B cell (primary cell): ENCODE measurements around the gene ZCCHC12. TPM values are rescaled to one million over a fixed set of nuclear protein-coding genes. Genes with fewer than 3 reads are reported as not detected.

Source experiments
- ATAC-seq: fragments of 200-7000 bp; cut with Tn5 transposase; one replicate; pipeline ENCODE4 v1.10.0; 2021; ENCODE audit warnings: low read depth, mild to moderate bottlenecking, moderate number of reproducible peaks, moderate library complexity
- CTCF ChIA-PET: fragments of 350-600 bp; sonication (Branson Sonifier 250); formaldehyde crosslinking; loops from one replicate; lab custom pipeline; 2021; ENCODE audit warnings: antibody characterized with exemption, inconsistent platforms; lab: Charles Lee
- POLR2A ChIA-PET: fragments of 350-600 bp; sonication (Branson Sonifier 250); formaldehyde crosslinking; loops from one replicate; lab custom pipeline; 2021; ENCODE audit warnings: antibody characterized with exemption; lab: Charles Lee
- DNase-seq: peaks from one replicate; pipeline ENCODE4 v3.0.0; 2013
- H2AFZ ChIP-seq: 2 replicates; pipeline ENCODE4 v1.6.1; 2012; ENCODE audit warnings: mild to moderate bottlenecking, low read depth, low read length; ENCODE audit not compliant: insufficient read depth, poor library complexity, severe bottlenecking
- H3K27ac ChIP-seq, 2 donors: 1 replicate in 1 of 2; 2 replicates in 1 of 2; pipeline ENCODE4 v1.5.1; 2012 to 2013; ENCODE audit warnings: low read length in 2 of 2, mild to moderate bottlenecking in 2 of 2, moderate library complexity in 1 of 2
- H3K27me3 ChIP-seq, 4 experiments: fragments of 200-600 bp in 1 of 4; sonication (generic) in 1 of 4; replicated peaks in 1 of 4; 1 replicate in 2 of 4; 2 replicates in 2 of 4; pipeline versions ENCODE4 v1.6.1 to v1.7.0; 2013 to 2016; ENCODE audit warnings: low read length in 3 of 4, mild to moderate bottlenecking in 2 of 4, mixed read lengths in 1 of 4, moderate library complexity in 1 of 4; ENCODE audit not compliant: insufficient read depth in 4 of 4, control insufficient read depth in 3 of 4; ENCODE audit errors: control extremely low read depth in 1 of 4
- H3K36me3 ChIP-seq, 2 experiments: replicated peaks in 1 of 2; 1 replicate in 1 of 2; 2 replicates in 1 of 2; pipeline versions ENCODE4 v1.6.1 to v1.7.1; 2013; ENCODE audit warnings: low read length in 1 of 2; ENCODE audit not compliant: insufficient read depth in 2 of 2, control insufficient read depth in 1 of 2; ENCODE audit errors: control extremely low read depth in 1 of 2, extremely low read depth in 1 of 2
- H3K4me1 ChIP-seq, 2 donors: fragments of 200-600 bp in 1 of 2; sonication (generic) in 1 of 2; 1 replicate in 1 of 2; 2 replicates in 1 of 2; pipeline versions ENCODE4 v1.5.1 to v1.6.1; 2013 to 2017; ENCODE audit warnings: low read length in 2 of 2; ENCODE audit not compliant: control insufficient read depth in 2 of 2, insufficient read depth in 2 of 2
- H3K4me2 ChIP-seq: replicated peaks from 2 replicates; pipeline ENCODE3; 2012; ENCODE audit warnings: mild to moderate bottlenecking, low read depth, low read length; ENCODE audit not compliant: poor library complexity, severe bottlenecking
- H3K4me3 ChIP-seq, 5 experiments: fragments of 200-600 bp in 1 of 5; sonication (generic) in 1 of 5; 1 replicate in 3 of 5; 2 replicates in 2 of 5; pipeline versions ENCODE4 v1.5.1 to v1.7.0; 2011 to 2016; ENCODE audit warnings: low read length in 4 of 5, mild to moderate bottlenecking in 4 of 5, low read depth in 2 of 5, control low read depth in 1 of 5, moderate library complexity in 1 of 5; ENCODE audit not compliant: insufficient read depth in 1 of 5; ENCODE audit errors: control extremely low read depth in 1 of 5, extremely low read depth in 1 of 5
- H3K79me2 ChIP-seq: fragments of 200-600 bp; sonication (generic); one replicate; pipeline ENCODE4 v1.6.0; 2016; ENCODE audit warnings: low read length; ENCODE audit not compliant: control insufficient read depth, insufficient read depth
- H3K9ac ChIP-seq: fragments of 200-600 bp; sonication (generic); 2 replicates; pipeline ENCODE4 v1.6.1; 2017; ENCODE audit warnings: mild to moderate bottlenecking, low read length, moderate library complexity
- H3K9me3 ChIP-seq, 3 donors: one replicate each; pipeline versions ENCODE4 v1.6.1 to v1.7.1; 2013; ENCODE audit warnings: low read length in 2 of 3; ENCODE audit not compliant: control insufficient read depth in 2 of 3, insufficient read depth in 1 of 3; ENCODE audit errors: control extremely low read depth in 1 of 3
- H4K20me1 ChIP-seq: 2 replicates; pipeline ENCODE4 v1.6.0; 2012; ENCODE audit warnings: mild to moderate bottlenecking, low read length; ENCODE audit not compliant: insufficient read depth, control insufficient read depth, poor library complexity, severe bottlenecking
- H3K27ac Mint-ChIP-seq: one replicate; pipeline ENCODE4 v1.8.0; 2021; ENCODE audit warnings: mixed read lengths
- H3K27me3 Mint-ChIP-seq: one replicate; pipeline ENCODE4 v1.8.0; 2021; ENCODE audit warnings: mixed read lengths
- H3K4me1 Mint-ChIP-seq: one replicate; pipeline ENCODE4 v1.8.0; 2021; ENCODE audit warnings: mixed read lengths
- H3K4me3 Mint-ChIP-seq: one replicate; pipeline ENCODE4 v1.8.0; 2021; ENCODE audit warnings: mixed read lengths
- H3K9me3 Mint-ChIP-seq: one replicate; pipeline ENCODE4 v1.8.0; 2022; ENCODE audit warnings: mixed read lengths; ENCODE audit not compliant: insufficient read depth
- CTCF ChIP-seq: fragments of 200-600 bp; IDR thresholded peaks from one replicate; pipeline ENCODE4 v1.8.0; 2022; ENCODE audit warnings: antibody characterized with exemption, mild to moderate bottlenecking
- EZH2 ChIP-seq: IDR thresholded peaks from 2 replicates; pipeline ENCODE4 v1.6.1; 2012; ENCODE audit warnings: borderline replicate concordance, low read depth, mild to moderate bottlenecking, moderate library complexity, low read length; ENCODE audit not compliant: insufficient read depth, poor library complexity, severe bottlenecking
- WGBS: methylation state at CpG from one replicate; pipeline ENCODE4 v1.1.5; 2013; ENCODE audit warnings: missing lambda C conversion rate; ENCODE audit not compliant: insufficient coverage; 5-methylcytosine and 5-hydroxymethylcytosine counted together
- intact Hi-C: fragments of 100-400 bp; cut with micrococcal nuclease; formaldehyde crosslinking; loops from one replicate; pipeline ENCODE4 v1.10.0; 2022
- polyA plus RNA-seq: library from polyadenylated mRNA; depleted of rRNA; stranded (reverse); fragments of >200 nt; gene quantifications from 2 replicates; pipeline ENCODE4 v1.2.3, GENCODE V29; 2012
- total RNA-seq, 2 donors: library from RNA; stranded (reverse); fragments of 120-200 nt in 1 of 2; gene quantifications; 1 replicate in 1 of 2; 2 replicates in 1 of 2; pipeline versions ENCODE4 v1.2.3 to v1.2.4, GENCODE V29; 2013 to 2022

The ZCCHC12 gene
- total and polyA plus RNA-seq, 2 donors (not counting 1 experiment from before 2014, with no cell fraction given), result 0.17 TPM; not detected in 1

GRCh38 chrX:118867251-118867650 lies 43.6 kb downstream of the ZCCHC12 start:
- no peak for DNase-seq
- ATAC-seq, result no peak
- Histone ChIP-seq H3K9me3 (no peaks in the 10 kb centered on the region), H3K27ac (no peak overlapping the region), H3K4me3 (no peak overlapping the region), H3K9ac (no peak overlapping the region), H3K4me2 (no peak overlapping the region), H3K36me3 (no peaks in the 10 kb centered on the region), H3K4me1 (no peaks in the 10 kb centered on the region), H4K20me1 (no peaks in the 10 kb centered on the region), H3K27me3 (no peaks in the 10 kb centered on the region), H3K79me2 (no peaks in the 10 kb centered on the region), H2AFZ (no peak overlapping the region)
- TF ChIP-seq CTCF (no peak), EZH2 (no peak)
- Mint-ChIP-seq H3K4me3 (no peak overlapping the region), H3K4me1 (no peaks in the 10 kb centered on the region), H3K9me3 (no peaks in the 10 kb centered on the region), H3K27ac (no peak overlapping the region), H3K27me3 (peaks cover 5% of the 10 kb centered on the region)
- 92% methylated on average over 2 of the region's 3 CpGs for WGBS
- intact Hi-C loops, result no loop called here
- CTCF ChIA-PET, result no interaction called here
- POLR2A ChIA-PET, result no interaction called here

DNA sequence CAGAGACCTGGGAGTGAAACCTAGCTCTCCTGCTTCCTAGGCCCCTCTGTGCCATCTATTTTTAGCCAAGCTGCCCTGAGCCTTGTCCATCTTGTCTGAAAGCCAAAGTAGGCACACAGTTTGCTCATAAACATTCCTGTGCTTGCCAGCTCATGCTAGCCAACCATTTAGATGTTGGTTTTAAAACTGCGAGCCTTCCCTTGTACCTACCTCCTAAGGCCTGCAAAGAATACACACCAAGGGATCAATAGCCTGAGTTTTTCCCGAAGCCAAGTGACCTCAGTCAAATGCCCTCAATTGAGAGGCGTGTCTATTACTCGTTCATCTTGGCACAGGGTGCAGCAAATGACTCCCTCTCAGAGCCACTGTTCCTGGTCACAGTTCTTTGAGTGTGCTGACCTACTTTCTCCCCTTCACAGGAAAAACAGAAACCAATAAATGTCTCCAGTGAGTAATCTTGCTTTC lies 48.5 kb downstream of the ZCCHC12 start:
- H3K9ac ChIP-seq, result no peak overlapping the region
- POLR2A ChIA-PET, result no interaction called here
- intact Hi-C loops, result no loop called here
- H3K4me2 ChIP-seq, result no peak overlapping the region
- no peak overlapping the region for H3K27ac ChIP-seq
- H3K27me3 Mint-ChIP-seq, result no peaks in the 10 kb centered on the region
- ATAC-seq, result no peak
- DNase-seq, result no peak
- no peak overlapping the region for H3K4me3 Mint-ChIP-seq
- no peaks in the 10 kb centered on the region for H3K4me1 ChIP-seq
- no peaks in the 10 kb centered on the region for H3K36me3 ChIP-seq
- TF ChIP-seq EZH2, result no peak
- TF ChIP-seq CTCF, result no peak
- no peaks in the 10 kb centered on the region for H3K79me2 ChIP-seq
- no peaks in the 10 kb centered on the region for H3K27me3 ChIP-seq
- no peaks in the 10 kb centered on the region for H4K20me1 ChIP-seq
- WGBS, result no CpG with 5 or more reads among the region's 4 CpGs
- H3K9me3 ChIP-seq, result no peaks in the 10 kb centered on the region
- H3K9me3 Mint-ChIP-seq, result no peaks in the 10 kb centered on the region
- CTCF ChIA-PET, result interaction anchor here (0.6 to 1.6 kb wide), 2 partner anchors 24 to 28 kb away, joined by 3 to 5 read pairs; no protein-coding TSS in a partner anchor
- no peak overlapping the region for H3K4me3 ChIP-seq
- no peak overlapping the region for H2AFZ ChIP-seq
- H3K4me1 Mint-ChIP-seq, result no peaks in the 10 kb centered on the region
- no peak overlapping the region for H3K27ac Mint-ChIP-seq

Other genes with a start within 250 kb of the ZCCHC12 start
- gene IL13RA1, start 96.2 kb upstream of the ZCCHC12 start, total RNA-seq, result 36.1 and 36.7 TPM in 2 replicates
- 7.2 and 9.2 TPM in 2 replicates for gene IL13RA1, start 96.2 kb upstream of the ZCCHC12 start, polyA plus RNA-seq
- gene LONRF3, start 150.8 kb downstream of the ZCCHC12 start, total RNA-seq, result 1.2 and 1.7 TPM in 2 replicates
- 0.07 and 0.13 TPM in 2 replicates for gene LONRF3, start 150.8 kb downstream of the ZCCHC12 start, polyA plus RNA-seq
- gene CT47C1, start 249.2 kb downstream of the ZCCHC12 start, total RNA-seq, result not detected in 2 replicates
- gene CT47C1, start 249.2 kb downstream of the ZCCHC12 start, polyA plus RNA-seq, result not detected in 2 replicates